Glomerular visceral epithelial cell (primary cell): ENCODE data around the gene ZBTB46.
"Not testable (repeated sequence)": the region's sequence is repeated elsewhere in the genome, so short reads cannot be mapped to it uniquely, and the experiment has no call there.

Experiments
- DNase-seq: peaks from one replicate; pipeline ENCODE4 v3.0.0-alpha.2; 2016; ENCODE audit errors: extremely low spot score

The ZBTB46 gene

GRCh38 chr20:63858393-63859165, 27.5 kb upstream of the ZBTB46 start:
- DNase-seq = peak; percentile 23

- no peak for DNase-seq
Measured at GRCh38 chr20:63857764-63858392, 26.8 kb upstream of the ZBTB46 start.

GRCh38 chr20:63856098-63856511, 25.0 kb upstream of the ZBTB46 start:
- no peak for DNase-seq

GRCh38 chr20:63855363-63856097, 24.5 kb upstream of the ZBTB46 start:
- DNase-seq = no peak

GRCh38 chr20:63854766-63855362, 23.8 kb upstream of the ZBTB46 start:
- DNase-seq = no peak

GRCh38 chr20:63854069-63854765, 23.2 kb upstream of the ZBTB46 start:
- no peak for DNase-seq

- not testable (repeated sequence) for DNase-seq
Measured at GRCh38 chr20:63853733-63854068, 22.6 kb upstream of the ZBTB46 start.

- DNase-seq = not testable (repeated sequence)
Measured at GRCh38 chr20:63851548-63851943, 20.5 kb upstream of the ZBTB46 start.

GRCh38 chr20:63850689-63851547, 19.9 kb upstream of the ZBTB46 start:
- no peak for DNase-seq

GRCh38 chr20:63848003-63848911, 17.2 kb upstream of the ZBTB46 start:
- no peak for DNase-seq

GRCh38 chr20:63847237-63848002, 16.4 kb upstream of the ZBTB46 start:
- no peak for DNase-seq

GRCh38 chr20:63846888-63847236, 15.8 kb upstream of the ZBTB46 start:
- DNase-seq = no peak

GRCh38 chr20:63846128-63846771, 15.2 kb upstream of the ZBTB46 start:
- DNase-seq = no peak

- no peak for DNase-seq
Measured at GRCh38 chr20:63844511-63844991, 13.5 kb upstream of the ZBTB46 start.

- DNase-seq = no peak
Measured at GRCh38 chr20:63843778-63844177, 12.7 kb upstream of the ZBTB46 start.

- DNase-seq = no peak
Measured at GRCh38 chr20:63843222-63843621, 12.2 kb upstream of the ZBTB46 start.

- DNase-seq = no peak
Measured at GRCh38 chr20:63842258-63842657, 11.2 kb upstream of the ZBTB46 start.

GRCh38 chr20:63840405-63840828, 9.4 kb upstream of the ZBTB46 start:
- peak; percentile 83 for DNase-seq
